ENCODE results near the gene PDZRN3. TPM values are rescaled to one million over a fixed set of nuclear protein-coding genes. Genes with fewer than 3 reads are reported as not detected.

The PDZRN3 gene
- total and polyA plus RNA-seq, 10 donors: 1.5 to 5.5 (median 2.8) TPM

GRCh38 chr3:73352841-73353645 is 271.7 kb downstream of the PDZRN3 start:
- Histone ChIP-seq H3K4me1 (no peaks in the 10 kb centered on the region), H3K9me3 (no peaks in the 10 kb centered on the region), H3K4me3 (no peak overlapping the region), H3K27ac (no peak overlapping the region), H3K36me3 (no peaks in the 10 kb centered on the region), H3K27me3 (replicated peaks in 1 of 7) (no peaks in the 10 kb centered on the region)
- WGBS, 5 donors: 68 to 78% (median 71%) methylated on average over 8 of the region's 8 CpGs
- intact Hi-C loops (cut with DNase I; ENCODE audit: low total_unique reads): no loop called here
- TF ChIP-seq POLR2A (IDR thresholded peaks at IDR 0.05) (no peak), POLR2AphosphoS5 (IDR thresholded peaks at IDR 0.05) (no peak)
- TF ChIP-seq, protein P1, sequence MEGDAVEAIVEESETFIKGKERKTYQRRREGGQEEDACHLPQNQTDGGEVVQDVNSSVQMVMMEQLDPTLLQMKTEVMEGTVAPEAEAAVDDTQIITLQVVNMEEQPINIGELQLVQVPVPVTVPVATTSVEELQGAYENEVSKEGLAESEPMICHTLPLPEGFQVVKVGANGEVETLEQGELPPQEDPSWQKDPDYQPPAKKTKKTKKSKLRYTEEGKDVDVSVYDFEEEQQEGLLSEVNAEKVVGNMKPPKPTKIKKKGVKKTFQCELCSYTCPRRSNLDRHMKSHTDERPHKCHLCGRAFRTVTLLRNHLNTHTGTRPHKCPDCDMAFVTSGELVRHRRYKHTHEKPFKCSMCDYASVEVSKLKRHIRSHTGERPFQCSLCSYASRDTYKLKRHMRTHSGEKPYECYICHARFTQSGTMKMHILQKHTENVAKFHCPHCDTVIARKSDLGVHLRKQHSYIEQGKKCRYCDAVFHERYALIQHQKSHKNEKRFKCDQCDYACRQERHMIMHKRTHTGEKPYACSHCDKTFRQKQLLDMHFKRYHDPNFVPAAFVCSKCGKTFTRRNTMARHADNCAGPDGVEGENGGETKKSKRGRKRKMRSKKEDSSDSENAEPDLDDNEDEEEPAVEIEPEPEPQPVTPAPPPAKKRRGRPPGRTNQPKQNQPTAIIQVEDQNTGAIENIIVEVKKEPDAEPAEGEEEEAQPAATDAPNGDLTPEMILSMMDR (IDR thresholded peaks at IDR 0.05 in 8 of 11, conservative IDR thresholded peaks at IDR 0.05 in 3 of 11): no peak
- DNase-seq: no peak

DNA sequence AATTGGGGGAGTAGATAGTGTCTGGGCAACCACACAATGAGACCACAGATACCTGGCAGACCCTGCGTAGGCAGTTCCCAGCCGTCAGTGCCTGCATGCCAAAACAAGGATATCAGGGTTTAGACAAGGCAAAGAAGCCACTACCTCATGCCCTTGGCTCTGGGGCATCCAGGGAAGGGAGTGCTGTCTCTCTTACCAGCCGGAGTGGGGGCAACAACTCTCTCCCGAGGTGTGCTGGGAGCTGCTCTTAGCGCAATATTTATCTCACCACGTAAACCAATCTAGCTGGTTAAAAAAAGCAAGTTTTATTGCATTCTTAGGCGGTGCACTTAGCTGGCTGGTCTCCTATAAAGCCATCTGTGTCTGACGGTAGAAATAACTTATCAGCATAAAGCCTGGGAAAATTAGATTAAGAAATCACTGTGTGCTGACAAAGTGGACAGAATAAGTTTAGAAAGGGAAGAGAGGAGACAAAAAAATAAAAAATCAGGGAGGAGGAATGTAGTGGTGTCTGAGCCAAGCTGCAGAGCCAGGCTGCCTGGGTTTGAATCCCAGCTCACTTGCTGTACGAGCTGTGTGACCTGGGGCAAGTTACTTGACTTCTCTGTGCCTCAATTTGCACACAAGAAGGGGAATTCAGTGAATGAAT is 273.2 kb downstream of the PDZRN3 start:
- H3K27me3 ChIP-seq (replicated peaks in 1 of 7): no peaks in the 10 kb centered on the region
- intact Hi-C loops (cut with DNase I; ENCODE audit: low total_unique reads): no loop called here
- TF ChIP-seq POLR2A (IDR thresholded peaks at IDR 0.05) (no peak), POLR2AphosphoS5 (IDR thresholded peaks at IDR 0.05) (no peak)
- TF ChIP-seq, protein P1 (IDR thresholded peaks at IDR 0.05 in 8 of 11, conservative IDR thresholded peaks at IDR 0.05 in 3 of 11): no peak
- no peak overlapping the region for H3K4me3 ChIP-seq
- 68 to 79% (median 77%) methylated on average over 9 of the region's 9 CpGs for WGBS, 5 donors
- DNase-seq: no peak
- H3K9me3 ChIP-seq: no peaks in the 10 kb centered on the region
- H3K4me1 ChIP-seq: no peaks in the 10 kb centered on the region
- no peak overlapping the region for H3K27ac ChIP-seq
- H3K36me3 ChIP-seq: no peaks in the 10 kb centered on the region

DNA sequence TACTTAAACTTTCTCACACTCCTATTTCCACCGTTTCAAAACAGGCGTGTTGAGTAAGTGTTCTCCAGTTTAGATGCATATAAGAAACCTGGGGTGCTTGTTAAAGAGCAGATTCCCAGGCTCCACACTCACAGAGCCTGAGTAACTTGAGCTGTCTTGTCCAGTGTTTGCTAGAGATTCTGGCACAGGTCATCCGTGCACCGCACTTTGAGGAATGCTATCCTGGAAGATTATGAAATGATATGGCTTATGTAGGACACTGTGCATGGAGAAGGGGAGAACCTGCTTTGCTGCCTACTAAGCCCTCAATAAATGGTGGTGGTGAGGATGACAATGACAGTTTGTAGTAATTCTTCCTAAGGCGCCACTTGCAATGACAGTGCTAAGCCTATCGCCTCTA is 273.7 kb downstream of the PDZRN3 start:
- DNase-seq: no peak
- Histone ChIP-seq H3K4me1 (no peaks in the 10 kb centered on the region), H3K9me3 (no peaks in the 10 kb centered on the region), H3K27me3 (replicated peaks in 1 of 7) (no peaks in the 10 kb centered on the region), H3K36me3 (no peaks in the 10 kb centered on the region), H3K27ac (no peak overlapping the region), H3K4me3 (no peak overlapping the region)
- TF ChIP-seq POLR2A (IDR thresholded peaks at IDR 0.05): no peak
- no peak for TF ChIP-seq POLR2AphosphoS5 (IDR thresholded peaks at IDR 0.05)
- TF ChIP-seq, protein P1 (IDR thresholded peaks at IDR 0.05 in 8 of 11, conservative IDR thresholded peaks at IDR 0.05 in 3 of 11): no peak
- WGBS, 5 donors: 76 to 89% (median 86%) methylated on average over 6 of the region's 6 CpGs
- intact Hi-C loops (cut with DNase I; ENCODE audit: low total_unique reads): no loop called here

DNA sequence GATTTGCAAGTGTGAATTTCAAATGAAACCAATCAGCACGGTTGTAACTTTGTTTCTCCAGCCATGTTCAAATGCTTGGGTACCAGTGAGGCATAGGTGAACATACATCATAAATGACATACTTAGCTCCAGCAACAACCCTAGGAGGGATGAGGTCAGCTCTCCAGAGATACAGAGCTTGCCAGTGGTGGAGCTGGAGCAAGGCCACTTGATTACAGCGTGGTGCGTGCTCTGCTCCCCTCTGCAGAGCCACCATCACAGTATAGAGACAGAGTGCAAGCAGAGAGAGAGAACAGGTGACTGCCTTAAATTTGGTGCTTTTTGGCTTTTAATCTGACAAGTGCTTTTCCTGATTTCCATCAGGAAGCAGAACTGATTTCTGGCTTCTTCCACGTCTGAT is 275.1 kb downstream of the PDZRN3 start:
- intact Hi-C loops (cut with DNase I; ENCODE audit: low total_unique reads): no loop called here
- H3K27me3 ChIP-seq (replicated peaks in 1 of 7): no peaks in the 10 kb centered on the region
- TF ChIP-seq POLR2AphosphoS5 (IDR thresholded peaks at IDR 0.05) (no peak), POLR2A (IDR thresholded peaks at IDR 0.05) (no peak)
- TF ChIP-seq, protein P1 (IDR thresholded peaks at IDR 0.05 in 8 of 11, conservative IDR thresholded peaks at IDR 0.05 in 3 of 11): no peak
- H3K27ac ChIP-seq: no peak overlapping the region
- no peaks in the 10 kb centered on the region for H3K4me1 ChIP-seq
- H3K4me3 ChIP-seq: no peak overlapping the region
- DNase-seq: no peak
- H3K9me3 ChIP-seq: no peaks in the 10 kb centered on the region
- no peaks in the 10 kb centered on the region for H3K36me3 ChIP-seq
- 75 to 83% (median 79%) methylated on average over 4 of the region's 4 CpGs for WGBS, 5 donors
